GM18870 (cell line): Measurements from ENCODE around the gene DCDC1.

ENCODE experiments used
- ATAC-seq: cut with Tn5 transposase; IDR thresholded peaks from one replicate; pipeline ENCODE4 v1.9.1; 2021; ENCODE audit warnings: moderate library complexity; ENCODE audit not compliant: unreplicated experiment

DCDC1 gene, protein sequence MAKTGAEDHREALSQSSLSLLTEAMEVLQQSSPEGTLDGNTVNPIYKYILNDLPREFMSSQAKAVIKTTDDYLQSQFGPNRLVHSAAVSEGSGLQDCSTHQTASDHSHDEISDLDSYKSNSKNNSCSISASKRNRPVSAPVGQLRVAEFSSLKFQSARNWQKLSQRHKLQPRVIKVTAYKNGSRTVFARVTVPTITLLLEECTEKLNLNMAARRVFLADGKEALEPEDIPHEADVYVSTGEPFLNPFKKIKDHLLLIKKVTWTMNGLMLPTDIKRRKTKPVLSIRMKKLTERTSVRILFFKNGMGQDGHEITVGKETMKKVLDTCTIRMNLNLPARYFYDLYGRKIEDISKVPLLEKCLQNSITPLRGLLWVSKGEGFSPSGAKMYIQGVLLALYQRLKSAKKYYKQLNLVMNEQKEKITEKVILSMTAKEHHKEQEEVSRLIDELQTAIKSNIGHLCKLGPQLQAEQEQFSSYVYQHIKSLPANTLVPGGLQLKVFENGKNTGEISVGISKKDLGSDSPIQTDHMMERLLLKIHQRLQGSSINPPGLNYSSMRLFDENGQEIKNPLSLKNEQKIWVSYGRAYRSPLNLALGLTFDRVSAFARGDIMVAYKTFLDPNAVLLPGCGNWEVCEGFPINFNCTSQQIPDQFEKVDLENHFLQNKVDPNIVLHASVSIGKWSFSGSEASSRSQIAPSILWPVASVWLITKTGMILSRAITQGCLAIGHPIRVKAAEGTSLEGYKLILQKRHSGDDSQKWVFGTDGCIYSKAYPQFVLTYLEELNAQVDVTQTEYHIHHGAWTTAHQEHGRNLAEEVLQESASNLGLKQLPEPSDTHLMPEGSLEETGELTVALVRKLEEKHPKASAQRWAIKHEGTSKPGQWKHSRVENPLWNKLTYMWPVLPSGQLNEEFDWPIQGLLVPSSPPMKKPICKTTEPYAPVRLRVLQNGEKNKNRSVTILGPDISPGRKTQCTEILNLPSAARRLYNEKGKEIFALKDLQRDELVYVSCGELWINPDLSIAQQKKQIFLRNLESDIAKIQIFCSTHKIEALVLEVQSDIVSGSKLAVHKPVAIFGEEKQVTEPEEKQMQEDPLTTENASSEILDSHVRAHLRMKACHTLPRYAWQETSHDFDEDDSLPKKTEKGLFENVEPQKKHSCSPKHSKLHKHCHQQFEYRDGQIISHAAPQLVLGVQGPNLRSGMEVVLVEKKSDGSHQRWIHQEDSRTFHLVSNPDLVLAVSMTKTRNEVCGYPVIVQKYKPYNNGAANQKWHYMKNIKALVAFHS (N-terminal part only)

GRCh38 chr11:31369348-31370329 is at the start of gene DCDC1, which contains the start of gene DNAJC24:
Gene DCDC1, minus strand, starts transcription at chr11:31369739. Its CDS starts 41,459 bp downstream, at chr11:31328280.
Gene DNAJC24, plus strand, starts transcription at chr11:31369860. Its CDS starts 889 bp downstream, at chr11:31370749.
- peak; percentile 98 for ATAC-seq

DNA sequence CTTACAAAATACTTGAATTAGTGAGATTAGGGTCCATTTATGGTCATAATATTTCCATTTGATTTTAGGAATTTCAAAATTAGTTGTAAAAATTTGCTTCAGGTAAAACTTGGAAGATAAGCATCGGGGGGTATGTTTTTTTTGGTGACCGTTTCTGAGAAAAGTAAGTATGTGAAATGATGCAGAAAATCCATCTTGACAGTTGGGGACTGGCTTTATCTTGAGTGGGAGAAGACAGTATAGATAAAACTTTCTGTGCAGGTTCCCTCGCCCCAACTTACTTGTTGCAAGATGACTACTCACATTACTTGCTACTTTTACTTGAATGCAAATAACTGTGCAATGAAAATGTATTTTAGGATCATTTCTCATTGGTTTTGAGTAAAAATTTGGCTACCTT is 49.6 kb upstream of the DCDC1 start:
- no peak for ATAC-seq

DNA sequence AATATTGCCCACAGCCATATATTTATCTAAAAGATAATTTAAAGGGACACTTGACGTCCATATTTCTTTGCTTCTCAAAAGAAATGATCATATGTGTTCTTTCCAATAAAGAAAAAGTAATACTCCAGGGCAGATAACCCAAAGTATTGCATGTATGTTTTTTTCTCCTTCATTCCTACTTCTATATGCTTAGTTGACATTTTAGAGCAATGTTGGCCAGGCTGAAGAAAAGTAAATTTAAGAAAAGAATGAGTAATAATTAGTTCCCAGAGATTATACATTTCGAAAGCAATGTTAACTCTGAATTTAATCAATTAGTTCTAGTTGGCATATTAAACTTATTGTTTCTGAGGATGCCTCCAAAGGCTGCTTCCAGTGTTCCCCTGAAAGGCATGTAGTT is 48.3 kb upstream of the DCDC1 start:
- no peak for ATAC-seq

DNA sequence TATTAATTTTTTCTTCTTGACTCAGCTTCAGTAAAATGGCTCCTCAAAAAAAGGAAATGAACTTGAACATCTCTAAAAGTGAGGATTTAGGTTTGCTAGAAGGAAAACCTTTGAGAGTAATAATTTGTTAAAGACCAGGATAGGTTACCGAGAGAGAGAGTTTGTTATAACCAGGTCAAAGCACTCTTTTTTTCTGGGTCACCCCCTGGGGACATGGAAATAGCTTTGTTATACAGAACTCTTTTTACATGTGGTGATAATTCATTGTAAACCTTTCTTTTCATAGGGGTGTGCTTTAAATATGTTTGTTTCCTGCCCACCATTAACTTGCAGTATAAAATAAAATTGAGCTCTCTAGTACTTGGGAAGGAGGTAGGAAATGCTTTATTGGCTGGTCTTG is 47.8 kb upstream of the DCDC1 start:
- ATAC-seq: no peak

- no peak for ATAC-seq
Observed at GRCh38 chr11:31415435-31415834, 45.9 kb upstream of the DCDC1 start.

- no peak for ATAC-seq
Observed at GRCh38 chr11:31414338-31414737, 44.8 kb upstream of the DCDC1 start.

GRCh38 chr11:31412946-31413345 is 43.4 kb upstream of the DCDC1 start:
- ATAC-seq: no peak

- ATAC-seq: no peak
Observed at GRCh38 chr11:31408201-31408600, 38.7 kb upstream of the DCDC1 start.

DNA sequence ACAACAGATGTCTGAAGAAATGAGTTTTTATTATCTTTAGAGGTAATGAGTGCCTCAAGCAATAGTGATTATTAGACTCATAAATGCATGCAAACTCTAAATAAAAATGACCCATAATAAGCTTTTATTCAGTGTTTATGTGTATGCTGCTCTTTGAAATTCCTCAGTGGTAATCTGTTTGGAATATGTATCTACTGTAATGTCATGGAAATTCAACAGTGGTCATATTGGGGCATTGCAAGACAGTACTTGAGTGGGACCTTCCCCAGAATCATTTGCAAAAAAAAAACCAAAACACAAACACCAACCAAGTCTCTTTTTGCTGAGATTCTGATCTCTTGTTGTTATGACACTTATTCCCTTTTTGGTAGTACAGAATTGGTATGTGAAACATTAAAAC is 35.1 kb upstream of the DCDC1 start:
- no peak for ATAC-seq

GRCh38 chr11:31397239-31397834 is 27.8 kb upstream of the DCDC1 start:
- ATAC-seq: no peak

DNA sequence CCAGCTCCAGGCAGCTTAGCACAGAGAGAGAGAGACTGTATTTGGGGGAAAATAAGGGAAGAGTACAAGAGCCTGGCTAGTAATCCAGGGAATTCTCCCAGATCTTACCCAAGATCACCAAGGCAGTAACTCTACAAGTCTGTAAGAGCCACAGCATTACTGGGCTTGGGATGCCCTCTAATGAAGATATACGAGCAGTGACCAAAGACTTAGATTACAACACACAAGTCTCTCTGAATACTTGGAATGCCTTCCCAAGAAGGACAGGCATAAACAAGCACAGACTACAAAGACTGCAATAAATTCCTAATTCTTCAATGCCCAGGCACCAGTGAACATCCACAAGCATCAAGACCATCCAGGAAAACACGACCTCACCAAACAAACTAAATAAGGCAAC is 17.8 kb upstream of the DCDC1 start:
- no peak for ATAC-seq

GRCh38 chr11:31383116-31383515 is 13.6 kb upstream of the DCDC1 start:
- no peak for ATAC-seq

DNA sequence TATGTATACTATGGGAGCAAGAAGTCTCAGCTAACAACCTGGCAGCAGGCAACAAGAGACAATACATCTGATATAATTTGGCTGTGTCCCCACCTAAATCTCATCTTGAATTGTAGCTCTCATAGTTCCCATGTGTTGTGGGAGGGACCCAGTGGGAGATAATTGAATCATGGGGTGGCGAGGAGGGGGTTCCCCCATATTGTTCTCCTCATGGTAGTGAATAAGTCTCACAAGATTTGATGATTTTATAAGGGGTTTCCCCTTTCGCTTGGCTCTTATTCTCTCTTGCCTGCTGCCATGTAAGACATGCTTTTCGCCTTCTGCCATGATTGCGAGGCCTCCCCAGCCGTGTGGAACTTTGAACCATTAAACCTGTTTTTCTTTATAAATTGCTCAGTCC is 6.3 kb upstream of the DCDC1 start:
- no peak for ATAC-seq

- no peak for ATAC-seq
Observed at GRCh38 chr11:31366795-31367194, 2.7 kb downstream of the DCDC1 start.

GRCh38 chr11:31361743-31362142 is 7.8 kb downstream of the DCDC1 start:
- ATAC-seq: no peak

GRCh38 chr11:31355817-31356216 is 13.7 kb downstream of the DCDC1 start:
- no peak for ATAC-seq

DNA sequence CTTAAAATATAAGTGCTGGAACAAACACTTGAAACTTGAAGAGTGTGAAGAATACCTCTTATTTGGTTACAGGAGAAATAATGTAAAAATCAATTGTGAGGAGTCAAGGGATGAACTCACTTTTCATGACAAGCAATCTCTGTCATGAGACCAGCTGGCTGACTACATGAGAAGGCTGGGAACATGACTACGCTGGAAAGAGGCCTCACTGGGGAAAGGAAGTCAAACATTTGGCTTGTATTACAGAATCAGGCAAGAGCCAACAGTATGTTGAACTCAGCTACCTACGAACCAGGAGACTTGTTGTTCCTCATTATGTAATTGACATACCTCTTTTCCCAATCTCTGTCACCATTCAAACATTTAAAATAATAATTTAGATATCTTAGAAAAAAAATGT is 14.4 kb downstream of the DCDC1 start:
- no peak for ATAC-seq

- ATAC-seq: no peak
Observed at GRCh38 chr11:31351168-31351567, 18.4 kb downstream of the DCDC1 start.

GRCh38 chr11:31340903-31341572 is 28.5 kb downstream of the DCDC1 start:
- no peak for ATAC-seq
